Islet of Langerhans (tissue), 1 donor: ENCODE measurements around the gene LRIG2.
"Not testable (repeated sequence)": the region's sequence is repeated elsewhere in the genome, so short reads cannot be mapped to it uniquely, and the experiment has no call there.

Source experiments
- FAIRE-seq: peaks from one replicate; lab custom pipeline; 2011; peaks lifted over from hg19 to GRCh38; lab: Jason Lieb, UNC

LRIG2 gene

GRCh38 chr1:113072757-113073478 lies at the start of gene LRIG2:
Gene LRIG2, plus strand, starts transcription at chr1:113073198. Its CDS starts 209 bp downstream, at chr1:113073407.
- peak; percentile 17 for FAIRE-seq

- not testable (repeated sequence) for FAIRE-seq
Measured at GRCh38 chr1:113023316-113023715, 49.7 kb upstream of the LRIG2 start.

GRCh38 chr1:113027007-113027406 lies 46.0 kb upstream of the LRIG2 start:
- no peak for FAIRE-seq

GRCh38 chr1:113027449-113027848 lies 45.5 kb upstream of the LRIG2 start:
- no peak for FAIRE-seq

GRCh38 chr1:113029822-113030221 lies 43.2 kb upstream of the LRIG2 start:
- FAIRE-seq, result no peak

- FAIRE-seq, result no peak
Measured at GRCh38 chr1:113031171-113031933, 41.6 kb upstream of the LRIG2 start.

GRCh38 chr1:113035086-113035485 lies 37.9 kb upstream of the LRIG2 start:
- FAIRE-seq, result no peak

- no peak for FAIRE-seq
Measured at GRCh38 chr1:113036639-113037321, 36.2 kb upstream of the LRIG2 start.

GRCh38 chr1:113040041-113040440 lies 33.0 kb upstream of the LRIG2 start:
- no peak for FAIRE-seq

- no peak for FAIRE-seq
Measured at GRCh38 chr1:113040718-113041412, 32.1 kb upstream of the LRIG2 start.

GRCh38 chr1:113041569-113042284 lies 31.3 kb upstream of the LRIG2 start:
- FAIRE-seq, result no peak

GRCh38 chr1:113042285-113043143 lies 30.5 kb upstream of the LRIG2 start:
- FAIRE-seq, result no peak

GRCh38 chr1:113043144-113043488 lies 29.9 kb upstream of the LRIG2 start:
- FAIRE-seq, result not testable (repeated sequence)

- FAIRE-seq, result no peak
Measured at GRCh38 chr1:113046569-113046968, 26.4 kb upstream of the LRIG2 start.

GRCh38 chr1:113048064-113048463 lies 24.9 kb upstream of the LRIG2 start:
- FAIRE-seq, result no peak

- FAIRE-seq, result no peak
Measured at GRCh38 chr1:113053344-113054126, 19.5 kb upstream of the LRIG2 start.

GRCh38 chr1:113055570-113055969 lies 17.4 kb upstream of the LRIG2 start:
- FAIRE-seq, result no peak

GRCh38 chr1:113057006-113057405 lies 16.0 kb upstream of the LRIG2 start:
- FAIRE-seq, result no peak

- no peak for FAIRE-seq
Measured at GRCh38 chr1:113058941-113059706, 13.9 kb upstream of the LRIG2 start.
